ENCODE results near the gene FARS2. TPM values are rescaled to one million over a fixed set of nuclear protein-coding genes. Genes with fewer than 3 reads are reported as not detected.

The FARS2 gene
- total RNA-seq, 1 donor from 2014 or later, result 24.8 TPM

DNA sequence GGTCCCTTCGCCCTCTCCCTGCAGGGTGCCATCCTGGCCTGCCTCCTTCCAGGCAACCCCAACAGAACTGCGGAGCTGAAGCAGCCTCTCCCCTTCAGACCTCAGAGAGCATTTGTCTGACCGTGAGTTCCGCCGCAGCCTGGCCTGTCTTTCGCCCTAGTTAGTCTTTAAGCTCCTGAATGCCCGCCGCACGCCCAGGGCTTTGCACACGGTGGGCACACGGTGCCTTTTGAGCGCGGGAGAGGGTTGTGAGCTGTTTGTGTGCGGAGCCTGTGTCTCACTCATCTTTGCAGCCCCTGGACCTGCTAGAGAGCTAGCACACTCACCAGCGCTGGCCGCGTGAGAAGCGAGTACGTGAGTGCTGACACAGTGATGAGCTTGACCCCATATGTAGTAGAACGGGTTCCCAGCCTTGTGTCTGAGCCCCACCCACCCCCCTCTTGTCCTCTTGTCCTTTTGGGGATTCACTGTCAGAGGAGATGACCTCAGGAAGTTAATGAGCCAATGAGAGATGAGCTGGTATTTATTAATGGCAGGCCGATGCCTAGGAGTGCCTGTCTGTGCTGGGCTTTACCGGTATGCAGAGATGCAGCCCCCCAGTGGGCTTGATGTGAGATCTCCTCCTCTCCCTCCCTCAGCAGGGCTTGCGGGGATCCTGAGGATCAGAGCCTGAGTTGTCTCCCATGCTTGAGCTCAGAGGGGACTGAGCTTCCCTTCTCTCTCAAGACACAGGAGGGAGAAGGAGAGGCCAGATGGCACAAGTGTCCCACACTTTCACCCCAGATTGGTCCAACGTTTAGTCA is 249.2 kb downstream of the FARS2 start:
- no peak for DNase-seq

GRCh38 chr6:5511954-5512353 is 250.6 kb downstream of the FARS2 start:
- DNase-seq, result no peak

- DNase-seq, result no peak
These were observed 251.1 kb downstream of the FARS2 start for GRCh38 chr6:5512422-5512821.

GRCh38 chr6:5513408-5513807 is 252.1 kb downstream of the FARS2 start:
- no peak for DNase-seq

- DNase-seq, result no peak
These were observed 253.0 kb downstream of the FARS2 start for GRCh38 chr6:5514353-5514752.

GRCh38 chr6:5515200-5515599 is 253.9 kb downstream of the FARS2 start:
- no peak for DNase-seq

- no peak for DNase-seq
These were observed 254.7 kb downstream of the FARS2 start for GRCh38 chr6:5516036-5516435.

GRCh38 chr6:5517796-5518195 is 256.5 kb downstream of the FARS2 start:
- DNase-seq, result no peak

GRCh38 chr6:5518936-5519491 is 257.7 kb downstream of the FARS2 start:
- DNase-seq, result no peak

GRCh38 chr6:5520796-5521195 is 259.5 kb downstream of the FARS2 start:
- DNase-seq, result no peak

DNA sequence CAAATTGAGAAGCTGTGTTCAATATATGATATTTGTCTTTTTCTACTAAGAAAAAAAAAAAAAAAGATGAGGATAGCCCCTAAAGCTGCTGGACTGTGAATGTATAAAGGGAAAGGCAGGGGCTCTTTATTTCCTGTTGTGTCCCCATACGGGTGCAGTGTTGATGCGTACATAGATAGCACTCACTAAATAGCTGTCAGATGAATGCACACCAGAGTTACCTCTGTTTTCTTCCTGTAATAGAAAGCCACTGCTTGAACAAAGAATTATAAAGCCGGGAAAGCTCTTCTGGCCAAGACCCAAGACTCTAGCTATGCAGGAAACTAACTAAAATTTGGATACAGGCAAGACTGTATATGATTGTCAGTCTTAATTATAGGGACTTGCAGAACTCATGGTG is 260.0 kb downstream of the FARS2 start:
- DNase-seq, result no peak

- no peak for DNase-seq
These were observed 260.8 kb downstream of the FARS2 start for GRCh38 chr6:5522147-5522546.

GRCh38 chr6:5524110-5524509 is 262.8 kb downstream of the FARS2 start:
- DNase-seq, result no peak

- no peak for DNase-seq
These were observed 263.9 kb downstream of the FARS2 start for GRCh38 chr6:5525209-5525608.

GRCh38 chr6:5529015-5529414 is 267.7 kb downstream of the FARS2 start:
- no peak for DNase-seq

- DNase-seq, result no peak
These were observed 268.4 kb downstream of the FARS2 start for GRCh38 chr6:5529733-5530132.

GRCh38 chr6:5531161-5531560 is 269.8 kb downstream of the FARS2 start:
- DNase-seq, result no peak

DNA sequence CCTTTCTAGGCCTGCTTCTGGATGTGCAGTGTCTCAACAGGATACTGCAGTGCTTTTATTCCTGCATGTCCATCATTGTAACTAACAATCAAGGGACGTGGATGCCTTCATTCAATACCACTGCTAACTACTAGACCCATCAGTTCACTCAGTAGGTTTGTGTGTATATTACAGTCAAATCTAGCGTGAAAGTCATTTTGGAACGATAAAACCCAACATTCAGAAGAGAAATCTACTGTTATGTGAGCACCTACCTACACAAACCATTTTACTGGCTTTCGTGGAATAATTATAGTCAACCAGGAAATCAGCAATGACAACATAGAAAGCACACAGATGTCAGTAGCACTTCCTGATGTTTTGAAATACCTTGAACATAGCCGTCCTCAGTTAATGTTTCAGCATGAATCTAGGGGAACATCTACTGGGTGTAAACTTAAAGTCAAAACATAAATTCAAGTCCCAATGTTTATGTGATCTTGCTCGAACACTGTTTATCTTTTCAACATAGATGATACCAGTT is 270.6 kb downstream of the FARS2 start:
- DNase-seq, result no peak

GRCh38 chr6:5532941-5533340 is 271.6 kb downstream of the FARS2 start:
- no peak for DNase-seq

DNA sequence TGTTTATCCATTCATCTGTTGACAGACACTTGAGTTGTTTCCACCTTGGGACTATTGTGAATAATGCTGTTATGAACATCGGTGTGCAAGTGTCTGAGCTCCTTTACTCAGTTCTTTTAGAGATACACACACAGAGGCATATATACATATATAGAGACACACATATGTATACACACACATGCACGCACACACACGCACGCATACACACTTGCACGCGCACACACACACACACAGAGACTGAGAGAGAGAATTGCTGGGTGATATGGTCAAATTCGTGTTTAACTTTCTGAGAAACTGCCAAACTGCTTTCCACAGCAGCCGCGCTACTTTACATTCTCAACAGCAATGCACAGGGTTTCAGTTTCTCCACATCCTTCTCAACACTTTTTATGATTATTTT is 273.3 kb downstream of the FARS2 start:
- DNase-seq, result no peak

DNA sequence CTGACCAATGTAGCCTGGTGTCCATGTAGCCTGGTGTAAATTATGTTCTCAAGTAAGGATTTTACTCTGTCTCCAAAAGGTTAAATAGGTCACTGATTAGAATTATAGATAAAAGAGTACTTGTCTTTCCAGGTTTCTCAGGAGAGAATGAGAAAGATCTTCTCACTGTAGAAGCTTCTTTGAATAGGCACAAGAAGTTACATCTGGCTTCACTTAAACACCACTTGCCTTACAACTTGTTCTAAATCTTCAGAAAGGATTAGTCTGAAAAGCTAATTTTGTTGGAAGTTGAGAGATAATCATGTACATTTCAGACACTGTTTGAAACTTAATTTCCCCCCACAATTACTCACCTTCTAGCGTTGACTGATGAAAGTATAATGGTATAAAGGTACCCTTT is 275.3 kb downstream of the FARS2 start:
- no peak for DNase-seq

GRCh38 chr6:5537132-5537531 is 275.8 kb downstream of the FARS2 start:
- no peak for DNase-seq

GRCh38 chr6:5537967-5538366 is 276.7 kb downstream of the FARS2 start:
- DNase-seq, result no peak

- no peak for DNase-seq
These were observed 279.1 kb downstream of the FARS2 start for GRCh38 chr6:5540370-5540769.

Measured in occipital lobe (tissue), 2 donors.